ENCODE measurements around the gene MYRFL.

DNA sequence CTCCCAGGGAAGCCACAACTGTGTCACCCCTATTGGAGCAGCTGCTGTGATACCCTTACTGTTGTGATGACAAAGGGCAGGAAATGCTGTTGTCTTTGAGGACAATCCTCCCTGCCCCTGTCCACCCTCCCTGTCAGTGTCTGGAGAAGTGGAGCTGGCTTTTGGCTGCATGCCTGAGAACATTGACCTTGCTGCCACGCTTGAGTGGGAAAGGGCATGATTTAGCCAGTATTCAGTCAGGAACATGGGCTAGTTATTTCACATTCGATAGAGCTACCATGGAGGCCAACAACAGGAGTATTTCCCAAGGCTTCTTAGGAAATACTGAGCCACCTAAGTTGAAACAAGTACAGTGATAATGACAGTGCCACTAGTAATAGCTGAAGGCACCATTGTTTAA, 59.4 kb downstream of the MYRFL start:
- TF ChIP-seq, protein P1, sequence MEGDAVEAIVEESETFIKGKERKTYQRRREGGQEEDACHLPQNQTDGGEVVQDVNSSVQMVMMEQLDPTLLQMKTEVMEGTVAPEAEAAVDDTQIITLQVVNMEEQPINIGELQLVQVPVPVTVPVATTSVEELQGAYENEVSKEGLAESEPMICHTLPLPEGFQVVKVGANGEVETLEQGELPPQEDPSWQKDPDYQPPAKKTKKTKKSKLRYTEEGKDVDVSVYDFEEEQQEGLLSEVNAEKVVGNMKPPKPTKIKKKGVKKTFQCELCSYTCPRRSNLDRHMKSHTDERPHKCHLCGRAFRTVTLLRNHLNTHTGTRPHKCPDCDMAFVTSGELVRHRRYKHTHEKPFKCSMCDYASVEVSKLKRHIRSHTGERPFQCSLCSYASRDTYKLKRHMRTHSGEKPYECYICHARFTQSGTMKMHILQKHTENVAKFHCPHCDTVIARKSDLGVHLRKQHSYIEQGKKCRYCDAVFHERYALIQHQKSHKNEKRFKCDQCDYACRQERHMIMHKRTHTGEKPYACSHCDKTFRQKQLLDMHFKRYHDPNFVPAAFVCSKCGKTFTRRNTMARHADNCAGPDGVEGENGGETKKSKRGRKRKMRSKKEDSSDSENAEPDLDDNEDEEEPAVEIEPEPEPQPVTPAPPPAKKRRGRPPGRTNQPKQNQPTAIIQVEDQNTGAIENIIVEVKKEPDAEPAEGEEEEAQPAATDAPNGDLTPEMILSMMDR (IDR thresholded peaks at IDR 0.05; ENCODE audit: low read depth, low read length, poor library complexity, severe bottlenecking): no peak
- no peak for TF ChIP-seq EZH2phosphoT487 (IDR thresholded peaks at IDR 0.05; ENCODE audit: borderline replicate concordance, low read length)

Data from DOHH2 (cell line).